Osteocyte (in vitro differentiated cells): ENCODE data around the gene RRP1. TPM values are rescaled to one million over a fixed set of nuclear protein-coding genes. Genes with fewer than 3 reads are reported as not detected.

Experiments
- DNase-seq: peaks from one replicate; pipeline ENCODE4 v3.0.0; 2021; ENCODE audit warnings: mixed read lengths; ENCODE audit not compliant: unreplicated experiment; ENCODE audit errors: extremely low spot score
- H3K27ac Mint-ChIP-seq: one replicate; pipeline ENCODE4 v1.8.0; 2021; ENCODE audit warnings: mild to moderate bottlenecking, mixed read lengths; ENCODE audit not compliant: unreplicated experiment
- H3K27me3 Mint-ChIP-seq: one replicate; pipeline ENCODE4 v1.8.0; 2021; ENCODE audit warnings: mixed read lengths; ENCODE audit not compliant: unreplicated experiment
- H3K36me3 Mint-ChIP-seq: one replicate; pipeline ENCODE4 v1.8.0; 2021; ENCODE audit warnings: mixed read lengths; ENCODE audit not compliant: unreplicated experiment
- H3K4me1 Mint-ChIP-seq: one replicate; pipeline ENCODE4 v1.8.0; 2021; ENCODE audit warnings: mixed read lengths; ENCODE audit not compliant: unreplicated experiment
- H3K4me3 Mint-ChIP-seq: one replicate; pipeline ENCODE4 v1.8.0; 2021; ENCODE audit warnings: mild to moderate bottlenecking, moderate library complexity, mixed read lengths; ENCODE audit not compliant: unreplicated experiment
- H3K9me3 Mint-ChIP-seq: one replicate; pipeline ENCODE4 v1.8.0; 2021; ENCODE audit warnings: mixed read lengths; ENCODE audit not compliant: unreplicated experiment
- CTCF ChIP-seq: fragments of 200-600 bp; sonication (generic); IDR thresholded peaks from 2 replicates; pipeline ENCODE4 v1.5.0; 2021; ENCODE audit warnings: antibody characterized with exemption, mild to moderate bottlenecking, moderate library complexity
- total RNA-seq: library from RNA; stranded (reverse); gene quantifications from 2 replicates; pipeline ENCODE4 v1.2.1, GENCODE V29; 2021

The RRP1 gene
- total RNA-seq, 1 donor from 2014 or later = 22.8 TPM

GRCh38 chr21:43743947-43744346 is 45.4 kb upstream of the RRP1 start:
- Mint-ChIP-seq H3K27ac (no peak overlapping the region), H3K4me1 (peaks cover 6% of the 10 kb centered on the region), H3K9me3 (no peaks in the 10 kb centered on the region), H3K27me3 (no peaks in the 10 kb centered on the region), H3K36me3 (peaks cover 10% of the 10 kb centered on the region), H3K4me3 (no peak overlapping the region)
- DNase-seq = no peak
- no peak for TF ChIP-seq CTCF

- peaks cover 4% of the 10 kb centered on the region for H3K4me1 Mint-ChIP-seq
- no peaks in the 10 kb centered on the region for H3K27me3 Mint-ChIP-seq
- peaks cover 10% of the 10 kb centered on the region for H3K36me3 Mint-ChIP-seq
- DNase-seq = no peak
- H3K9me3 Mint-ChIP-seq = no peaks in the 10 kb centered on the region
- no peak overlapping the region for H3K4me3 Mint-ChIP-seq
- H3K27ac Mint-ChIP-seq = no peak overlapping the region
- no peak for TF ChIP-seq CTCF
Measured at GRCh38 chr21:43744725-43745124, 44.7 kb upstream of the RRP1 start.

- H3K4me1 Mint-ChIP-seq = no peaks in the 10 kb centered on the region
- peaks cover 12% of the 10 kb centered on the region for H3K36me3 Mint-ChIP-seq
- no peaks in the 10 kb centered on the region for H3K9me3 Mint-ChIP-seq
- no peak for DNase-seq
- H3K4me3 Mint-ChIP-seq = no peak overlapping the region
- TF ChIP-seq CTCF = no peak
- H3K27ac Mint-ChIP-seq = no peak overlapping the region
- H3K27me3 Mint-ChIP-seq = no peaks in the 10 kb centered on the region
Measured at GRCh38 chr21:43745772-43746517, 43.4 kb upstream of the RRP1 start.

- no peak overlapping the region for H3K27ac Mint-ChIP-seq
- TF ChIP-seq CTCF = no peak
- H3K36me3 Mint-ChIP-seq = peaks cover 14% of the 10 kb centered on the region
- no peaks in the 10 kb centered on the region for H3K4me1 Mint-ChIP-seq
- H3K4me3 Mint-ChIP-seq = no peak overlapping the region
- no peaks in the 10 kb centered on the region for H3K9me3 Mint-ChIP-seq
- no peaks in the 10 kb centered on the region for H3K27me3 Mint-ChIP-seq
- DNase-seq = no peak
Measured at GRCh38 chr21:43748622-43749021, 40.8 kb upstream of the RRP1 start.

- peaks cover 20% of the 10 kb centered on the region for H3K36me3 Mint-ChIP-seq
- no peak overlapping the region for H3K27ac Mint-ChIP-seq
- H3K27me3 Mint-ChIP-seq = no peaks in the 10 kb centered on the region
- no peak overlapping the region for H3K4me3 Mint-ChIP-seq
- no peaks in the 10 kb centered on the region for H3K4me1 Mint-ChIP-seq
- no peak for TF ChIP-seq CTCF
- no peaks in the 10 kb centered on the region for H3K9me3 Mint-ChIP-seq
- DNase-seq = no peak
Measured at GRCh38 chr21:43749651-43750262, 39.6 kb upstream of the RRP1 start.
